Measurements from ENCODE around the gene LONRF2.

The LONRF2 gene

DNA sequence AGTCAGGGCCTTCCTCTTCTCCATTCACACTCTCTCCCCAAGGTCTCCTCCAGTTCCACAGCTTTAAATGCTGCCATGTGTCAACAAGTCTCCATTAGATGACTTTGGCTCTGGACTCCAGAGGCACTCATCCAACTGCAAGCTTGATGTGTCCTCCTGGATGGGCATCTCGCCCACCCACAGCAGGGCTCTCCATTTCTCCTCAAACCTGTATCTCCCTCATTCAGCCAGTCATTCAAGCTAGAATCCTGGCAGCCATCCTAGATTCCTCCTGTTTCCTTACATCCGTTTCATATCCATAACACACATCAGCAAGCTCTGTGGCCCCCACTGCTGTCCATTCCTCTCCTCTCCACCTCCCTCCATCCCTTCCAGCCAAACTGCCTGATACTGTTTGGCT is 91.5 kb downstream of the LONRF2 start:
- DNase-seq, result no peak

DNA sequence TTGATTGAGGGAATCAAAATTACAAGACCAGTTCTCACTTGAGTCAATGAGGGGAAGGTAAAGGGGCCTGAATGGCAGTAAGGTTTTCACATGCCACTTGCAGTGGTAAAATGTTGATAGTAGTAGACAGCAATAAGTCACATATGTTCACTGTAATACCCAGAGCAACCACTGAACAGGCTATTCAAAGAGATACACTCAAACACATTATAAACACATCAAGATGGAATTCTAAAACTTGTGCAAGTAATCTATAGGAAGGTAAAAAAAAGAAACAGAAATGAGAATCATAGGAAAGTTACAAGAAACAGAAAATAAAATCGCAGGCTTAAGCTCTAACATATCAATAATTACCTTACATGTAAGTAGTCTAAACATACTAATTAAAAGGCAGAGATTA is 93.3 kb downstream of the LONRF2 start:
- no peak for DNase-seq

DNA sequence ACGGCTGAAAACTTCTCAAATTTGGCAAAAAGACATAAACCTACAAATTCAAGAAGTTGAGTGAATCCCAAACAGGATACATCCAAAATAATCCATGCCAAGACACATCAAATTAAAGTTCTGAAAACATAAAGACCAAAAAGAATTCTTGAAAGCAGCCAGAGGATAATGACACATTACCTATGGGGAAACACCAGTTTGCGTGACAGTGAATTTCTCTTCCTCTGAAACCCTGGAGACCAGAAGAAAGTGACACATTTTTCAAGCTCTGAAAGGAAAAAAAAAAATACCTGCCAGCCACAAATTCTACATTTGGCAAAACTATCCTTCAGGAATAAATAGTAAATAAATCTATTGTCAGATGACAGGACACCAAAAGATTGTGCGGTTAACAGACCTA is 93.9 kb downstream of the LONRF2 start:
- no peak for DNase-seq

DNA sequence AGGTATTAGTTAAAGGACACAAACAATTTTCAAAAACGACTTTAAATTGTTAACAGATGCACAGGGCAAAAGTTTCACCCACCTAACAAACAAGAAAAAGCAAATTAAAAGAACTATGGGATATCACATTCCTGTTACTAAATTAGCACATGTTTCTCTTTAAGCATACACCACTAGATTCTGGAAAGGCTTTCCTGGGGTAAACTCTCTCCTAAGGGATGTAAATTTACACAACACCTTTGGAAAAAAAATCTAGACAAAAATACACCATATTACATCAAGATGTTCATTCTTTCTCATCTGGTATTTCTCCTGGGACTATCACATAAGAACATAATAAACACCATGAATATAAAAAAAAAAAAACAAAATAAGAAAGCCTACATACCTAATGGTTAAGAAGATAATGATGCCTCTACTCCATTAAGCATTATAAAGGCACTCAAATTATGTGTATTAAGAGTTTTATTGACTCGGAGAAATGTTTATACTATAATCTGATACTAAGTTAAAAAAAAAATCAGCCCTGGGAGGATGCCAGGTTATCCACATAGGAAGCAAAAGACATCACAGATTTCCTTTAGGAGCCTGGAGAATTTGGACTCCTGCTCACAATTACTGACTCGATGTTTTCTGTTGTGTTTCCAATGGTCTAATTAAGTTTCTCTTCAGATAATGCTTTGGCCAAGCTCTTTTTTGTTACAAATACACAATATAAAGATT is 97.2 kb downstream of the LONRF2 start:
- DNase-seq, result no peak

DNA sequence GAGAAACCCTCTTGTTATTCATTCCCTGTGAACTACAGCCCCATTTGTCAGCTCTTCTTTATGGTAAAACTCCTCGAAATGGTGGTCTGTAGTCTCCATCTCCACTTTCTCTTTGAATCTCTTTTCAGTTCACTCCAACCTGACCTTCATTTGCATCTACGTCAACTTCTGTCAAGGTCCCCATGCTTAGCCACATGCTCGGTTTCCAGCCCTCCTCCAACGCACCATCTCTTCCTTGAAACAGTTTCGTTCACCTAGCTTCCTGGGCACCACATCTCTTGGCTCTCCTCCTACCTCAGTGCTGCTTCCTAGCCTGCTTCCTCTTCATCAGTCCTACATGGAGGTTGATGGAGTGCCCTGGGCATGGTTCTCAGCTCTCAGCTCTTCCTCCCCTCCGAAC is 98.8 kb downstream of the LONRF2 start:
- no peak for DNase-seq

Measured in T-helper 2 cell (primary cell).